Measurements from ENCODE around the gene CTU1. TPM values are rescaled to one million over a fixed set of nuclear protein-coding genes. Genes with fewer than 3 reads are reported as not detected.

Gene CTU1
- polyA plus RNA-seq, 1 donor: 4.1 TPM

DNA sequence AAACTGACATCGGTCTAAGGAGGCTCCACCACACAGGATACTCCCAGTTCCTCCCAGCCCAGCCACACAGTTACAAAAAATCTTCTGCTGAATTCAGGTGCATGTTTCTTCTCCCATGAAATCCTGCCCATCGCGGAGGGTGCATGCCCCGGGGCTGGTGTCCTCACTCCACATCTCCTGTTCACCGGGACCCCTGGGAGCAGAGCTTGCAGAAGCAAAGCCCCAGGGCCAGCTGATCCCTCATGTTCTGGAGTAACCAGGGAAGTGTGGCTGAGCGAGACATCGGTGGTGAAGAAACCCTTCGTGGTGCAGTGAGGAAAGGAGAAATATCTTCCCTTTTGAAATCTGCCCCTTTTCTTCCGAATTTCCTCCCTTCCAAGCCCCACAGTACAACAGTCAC, 15.6 kb upstream of the CTU1 start:
- Histone ChIP-seq H3K27ac (ENCODE audit: low read length) (no peak overlapping the region), H3K4me1 (ENCODE audit: control insufficient read depth, insufficient read depth, low read length) (no peaks in the 10 kb centered on the region), H3K36me3 (ENCODE audit: control insufficient read depth, insufficient read depth, low read length) (no peaks in the 10 kb centered on the region), H3K4me3 (ENCODE audit: low read length) (no peak overlapping the region), H3K9me3 (ENCODE audit: control insufficient read depth, low read depth, low read length) (no peaks in the 10 kb centered on the region), H3K27me3 (ENCODE audit: control insufficient read depth, insufficient read depth, low read length) (no peaks in the 10 kb centered on the region)
- no CpG with 5 or more reads among the region's 9 CpGs for WGBS (ENCODE audit: insufficient coverage, low lambda C conversion rate)
- no peak for DNase-seq

DNA sequence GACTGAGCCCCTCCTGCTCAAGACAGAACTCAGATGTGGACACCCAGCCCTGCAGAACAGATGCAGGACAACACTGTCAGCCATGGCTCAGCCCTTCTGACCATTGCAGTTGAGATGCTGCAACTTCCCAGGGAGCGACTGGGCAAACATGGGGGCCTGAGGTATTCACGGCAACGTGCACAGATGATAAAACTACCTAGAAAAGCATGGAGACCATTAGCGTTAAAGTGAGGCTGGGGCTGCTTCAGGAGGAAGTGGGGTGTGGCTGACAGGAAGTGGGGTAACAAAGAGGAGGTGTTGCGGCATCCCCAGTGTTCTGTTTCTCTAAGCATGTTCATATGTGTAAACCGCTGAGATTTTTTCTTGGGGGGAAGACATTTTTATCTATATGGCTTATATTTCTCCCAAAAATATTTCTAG, 15.2 kb upstream of the CTU1 start:
- Histone ChIP-seq H3K27ac (ENCODE audit: low read length) (no peak overlapping the region), H3K4me1 (ENCODE audit: control insufficient read depth, insufficient read depth, low read length) (no peaks in the 10 kb centered on the region), H3K36me3 (ENCODE audit: control insufficient read depth, insufficient read depth, low read length) (no peaks in the 10 kb centered on the region), H3K9me3 (ENCODE audit: control insufficient read depth, low read depth, low read length) (no peaks in the 10 kb centered on the region), H3K4me3 (ENCODE audit: low read length) (no peak overlapping the region), H3K27me3 (ENCODE audit: control insufficient read depth, insufficient read depth, low read length) (no peaks in the 10 kb centered on the region)
- no peak for DNase-seq
- 100% methylated on average over 1 of the region's 6 CpGs for WGBS (ENCODE audit: insufficient coverage, low lambda C conversion rate)

DNA sequence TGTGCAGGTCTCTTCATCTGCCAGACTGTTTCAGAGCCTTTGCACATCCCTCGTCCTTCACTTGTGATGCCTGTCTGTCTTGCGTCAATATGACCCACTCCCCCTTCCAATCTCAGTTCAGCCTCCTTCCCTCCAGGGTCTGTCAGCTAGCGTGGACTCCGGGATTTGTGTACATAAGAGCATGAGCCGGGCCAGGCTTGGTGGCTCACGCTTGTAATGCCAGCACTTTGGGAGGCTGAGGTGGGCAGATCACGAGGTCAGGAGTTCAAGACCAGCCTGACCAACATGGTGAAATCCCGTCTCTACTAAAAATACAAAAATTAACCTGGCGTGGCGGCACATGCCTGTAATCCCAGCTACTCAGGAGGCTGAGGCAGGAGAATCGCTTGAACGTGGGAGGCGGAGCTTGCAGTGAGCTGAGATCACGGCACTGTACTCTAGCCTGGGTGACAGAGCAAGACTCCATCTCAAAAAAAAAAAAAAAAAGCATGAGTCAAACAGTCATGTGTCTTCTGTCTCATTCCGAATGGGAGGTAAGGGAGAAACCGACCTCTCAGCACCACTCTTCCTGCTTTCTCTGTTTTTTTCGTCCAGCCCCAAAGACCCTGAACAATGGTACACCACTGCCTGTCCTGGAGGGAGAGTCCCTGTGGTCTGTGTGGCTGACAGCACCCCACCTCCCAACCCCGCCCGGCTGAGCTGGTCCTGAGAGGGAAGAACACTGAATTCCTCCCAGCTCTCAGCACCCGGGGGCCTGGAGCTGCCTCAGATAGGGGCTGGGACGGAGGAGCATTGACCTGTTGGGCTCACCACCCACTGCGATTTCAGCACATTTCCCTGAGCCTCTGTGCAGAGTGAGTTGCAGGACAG, 14.1 kb upstream of the CTU1 start:
- no peaks in the 10 kb centered on the region for H3K27me3 ChIP-seq (ENCODE audit: control insufficient read depth, insufficient read depth, low read length)
- no peaks in the 10 kb centered on the region for H3K4me1 ChIP-seq (ENCODE audit: control insufficient read depth, insufficient read depth, low read length)
- DNase-seq: no peak
- no peak overlapping the region for H3K4me3 ChIP-seq (ENCODE audit: low read length)
- no peaks in the 10 kb centered on the region for H3K36me3 ChIP-seq (ENCODE audit: control insufficient read depth, insufficient read depth, low read length)
- no peak overlapping the region for H3K27ac ChIP-seq (ENCODE audit: low read length)
- no peaks in the 10 kb centered on the region for H3K9me3 ChIP-seq (ENCODE audit: control insufficient read depth, low read depth, low read length)
- WGBS (ENCODE audit: insufficient coverage, low lambda C conversion rate): no CpG with 5 or more reads among the region's 22 CpGs

DNA sequence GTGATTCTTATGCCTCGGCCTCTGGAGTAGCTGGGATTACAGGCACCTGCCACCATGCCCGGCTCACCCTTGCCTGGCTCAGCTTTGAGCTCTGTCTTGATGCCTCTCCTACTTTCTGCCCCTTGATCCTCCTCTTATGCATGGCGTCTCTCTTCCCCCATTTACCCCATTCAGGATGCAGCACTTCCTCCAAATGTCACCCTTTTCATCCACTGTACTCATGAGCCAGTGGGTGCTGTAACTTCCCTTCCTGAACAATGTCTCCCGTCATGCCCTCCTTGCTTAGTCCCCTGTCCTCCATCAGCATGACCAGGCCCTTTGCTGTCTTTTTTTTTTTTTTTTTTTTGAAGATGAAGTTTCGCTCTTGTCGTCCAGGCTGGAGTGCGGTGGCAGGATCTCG, 13.0 kb upstream of the CTU1 start:
- DNase-seq: no peak
- H3K36me3 ChIP-seq (ENCODE audit: control insufficient read depth, insufficient read depth, low read length): no peaks in the 10 kb centered on the region
- no peak overlapping the region for H3K27ac ChIP-seq (ENCODE audit: low read length)
- no peak overlapping the region for H3K4me3 ChIP-seq (ENCODE audit: low read length)
- H3K4me1 ChIP-seq (ENCODE audit: control insufficient read depth, insufficient read depth, low read length): no peaks in the 10 kb centered on the region
- H3K27me3 ChIP-seq (ENCODE audit: control insufficient read depth, insufficient read depth, low read length): no peaks in the 10 kb centered on the region
- WGBS (ENCODE audit: insufficient coverage, low lambda C conversion rate): no CpG with 5 or more reads among the region's 8 CpGs
- H3K9me3 ChIP-seq (ENCODE audit: control insufficient read depth, low read depth, low read length): no peaks in the 10 kb centered on the region

DNA sequence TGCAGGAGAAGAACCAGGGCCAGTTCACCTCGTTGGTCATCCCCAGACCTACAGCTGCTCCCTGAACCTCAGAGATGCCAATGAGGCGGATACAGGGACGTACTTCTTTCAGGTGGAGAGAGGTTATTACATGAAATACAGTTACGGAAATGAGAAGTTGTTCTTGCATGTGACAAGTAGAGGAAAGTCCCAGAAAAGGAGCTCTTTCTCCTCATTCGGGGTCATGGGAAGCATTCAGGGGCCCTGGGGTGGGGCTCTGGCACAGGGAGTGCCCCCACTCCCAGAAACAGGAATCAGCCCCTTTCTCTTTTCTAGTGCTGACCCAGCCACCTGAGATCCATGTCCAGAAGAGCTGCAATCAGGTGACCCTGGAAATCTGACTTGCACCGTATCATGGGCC, 12.0 kb upstream of the CTU1 start:
- Histone ChIP-seq H3K9me3 (ENCODE audit: control insufficient read depth, low read depth, low read length) (no peaks in the 10 kb centered on the region), H3K36me3 (ENCODE audit: control insufficient read depth, insufficient read depth, low read length) (no peaks in the 10 kb centered on the region), H3K27ac (ENCODE audit: low read length) (no peak overlapping the region), H3K4me3 (ENCODE audit: low read length) (no peak overlapping the region), H3K4me1 (ENCODE audit: control insufficient read depth, insufficient read depth, low read length) (no peaks in the 10 kb centered on the region), H3K27me3 (ENCODE audit: control insufficient read depth, insufficient read depth, low read length) (no peaks in the 10 kb centered on the region)
- no peak for DNase-seq
- 100% methylated on average over 1 of the region's 6 CpGs for whole genome bisulfite sequencing (ENCODE audit: insufficient coverage, low lambda C conversion rate)

DNA sequence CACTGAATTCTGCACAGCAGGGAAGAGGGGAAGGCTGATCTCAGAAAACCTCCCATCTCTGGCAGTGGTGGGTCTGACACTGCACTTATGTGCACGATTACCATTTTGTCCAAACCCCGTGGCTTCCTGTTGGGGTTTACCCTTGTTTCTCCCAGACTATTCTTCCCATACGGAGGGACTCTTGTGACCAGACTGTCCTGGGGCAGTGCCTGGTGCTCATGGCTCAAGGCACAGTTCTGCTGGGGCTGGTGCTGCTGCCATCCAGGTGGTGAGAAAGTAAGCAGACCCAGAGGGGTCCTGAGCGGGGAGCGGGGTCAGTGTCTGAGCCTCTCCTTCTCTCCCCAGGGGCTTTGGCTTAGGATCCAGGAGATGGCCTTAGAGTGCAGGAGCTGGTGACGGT, 11.4 kb upstream of the CTU1 start:
- Histone ChIP-seq H3K4me1 (ENCODE audit: control insufficient read depth, insufficient read depth, low read length) (no peaks in the 10 kb centered on the region), H3K27me3 (ENCODE audit: control insufficient read depth, insufficient read depth, low read length) (no peaks in the 10 kb centered on the region), H3K9me3 (ENCODE audit: control insufficient read depth, low read depth, low read length) (no peaks in the 10 kb centered on the region), H3K4me3 (ENCODE audit: low read length) (no peak overlapping the region), H3K36me3 (ENCODE audit: control insufficient read depth, insufficient read depth, low read length) (no peaks in the 10 kb centered on the region), H3K27ac (ENCODE audit: low read length) (no peak overlapping the region)
- DNase-seq: no peak
- no CpG with 5 or more reads among the region's 6 CpGs for WGBS (ENCODE audit: insufficient coverage, low lambda C conversion rate)

DNA sequence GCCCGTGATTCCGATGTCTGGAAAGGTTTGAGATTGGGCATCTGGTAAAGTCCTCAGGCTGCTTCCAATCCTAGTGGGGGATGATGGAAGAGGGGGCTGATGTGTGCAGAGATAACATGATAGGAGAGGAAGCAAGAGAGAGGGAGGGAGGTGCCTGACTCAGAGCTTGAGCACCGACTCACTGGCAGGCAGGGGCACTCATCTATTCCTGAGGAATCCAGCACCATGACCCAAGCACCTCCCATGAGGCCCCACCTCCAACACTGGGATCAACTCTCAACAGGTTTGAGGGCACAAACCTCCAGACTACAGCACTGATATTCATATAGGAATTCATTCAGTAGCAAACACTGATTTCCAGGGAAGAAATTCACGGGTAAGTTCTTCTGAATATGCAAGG, 10.9 kb upstream of the CTU1 start:
- WGBS (ENCODE audit: insufficient coverage, low lambda C conversion rate): 58% methylated on average over 2 of the region's 4 CpGs
- Histone ChIP-seq H3K27ac (ENCODE audit: low read length) (no peak overlapping the region), H3K4me3 (ENCODE audit: low read length) (no peak overlapping the region), H3K4me1 (ENCODE audit: control insufficient read depth, insufficient read depth, low read length) (no peaks in the 10 kb centered on the region), H3K36me3 (ENCODE audit: control insufficient read depth, insufficient read depth, low read length) (no peaks in the 10 kb centered on the region), H3K9me3 (ENCODE audit: control insufficient read depth, low read depth, low read length) (no peaks in the 10 kb centered on the region), H3K27me3 (ENCODE audit: control insufficient read depth, insufficient read depth, low read length) (no peaks in the 10 kb centered on the region)
- no peak for DNase-seq

DNA sequence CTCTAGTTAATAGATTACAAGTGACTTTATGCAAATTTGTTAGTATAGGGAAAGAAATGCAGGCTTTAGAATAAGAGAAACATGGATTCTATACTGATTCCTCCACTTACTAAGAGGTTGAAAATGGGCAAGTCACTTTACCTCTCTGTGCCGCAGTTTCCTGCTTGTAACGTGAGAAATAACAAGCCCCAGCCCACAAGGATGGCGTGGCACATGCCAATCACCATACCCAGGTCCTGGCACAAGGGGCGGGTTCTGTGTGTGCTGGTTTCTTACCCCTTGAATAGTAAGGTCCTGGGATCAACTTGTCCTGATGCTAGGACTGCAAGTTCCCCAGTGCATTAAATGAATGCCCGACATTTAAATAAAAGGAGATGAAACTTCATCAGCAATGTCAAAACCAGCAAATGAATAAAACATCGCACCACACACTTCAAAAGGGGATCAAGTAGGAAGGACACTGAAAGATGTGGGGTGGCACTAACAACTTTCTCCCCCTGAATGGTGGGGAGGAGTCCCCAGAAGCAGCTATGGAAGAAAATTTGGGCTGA, 8.6 kb upstream of the CTU1 start:
- Histone ChIP-seq H3K4me3 (ENCODE audit: low read length) (no peak overlapping the region), H3K27ac (ENCODE audit: low read length) (no peak overlapping the region), H3K4me1 (ENCODE audit: control insufficient read depth, insufficient read depth, low read length) (no peaks in the 10 kb centered on the region), H3K27me3 (ENCODE audit: control insufficient read depth, insufficient read depth, low read length) (no peaks in the 10 kb centered on the region), H3K36me3 (ENCODE audit: control insufficient read depth, insufficient read depth, low read length) (no peaks in the 10 kb centered on the region), H3K9me3 (ENCODE audit: control insufficient read depth, low read depth, low read length) (no peaks in the 10 kb centered on the region)
- DNase-seq: no peak
- no CpG with 5 or more reads among the region's 6 CpGs for WGBS (ENCODE audit: insufficient coverage, low lambda C conversion rate)

DNA sequence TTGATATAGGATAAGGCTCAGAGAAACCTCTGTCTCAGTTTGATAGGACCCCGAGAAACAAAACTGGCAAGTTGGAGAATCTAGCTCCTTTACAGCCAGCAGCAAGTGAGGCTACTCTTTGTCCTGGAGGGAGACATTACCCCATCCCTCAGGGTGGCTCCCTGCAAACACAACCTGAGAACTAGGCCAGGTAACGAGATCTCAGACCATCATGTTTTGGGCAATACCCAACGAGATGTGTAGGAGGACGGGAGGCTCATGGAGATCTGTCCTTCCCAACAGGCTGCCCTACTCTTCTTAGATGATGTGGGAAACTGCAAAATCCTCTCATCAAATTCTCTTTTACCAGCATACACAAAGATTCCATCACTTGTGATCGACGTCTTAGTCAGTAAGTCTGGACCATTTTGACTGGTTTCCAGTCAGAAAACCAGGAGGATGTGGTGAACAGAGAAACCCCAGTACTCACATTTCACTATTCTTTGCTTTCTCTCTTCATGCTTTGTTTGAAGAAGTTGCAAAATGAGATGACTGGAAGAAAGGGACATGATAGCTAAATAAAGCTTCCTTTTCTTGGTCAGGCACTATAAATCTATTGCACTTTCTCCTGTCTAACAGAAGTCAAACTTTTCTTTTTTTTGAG, 6.0 kb upstream of the CTU1 start:
- no peak overlapping the region for H3K27ac ChIP-seq (ENCODE audit: low read length)
- no peak for DNase-seq
- H3K4me1 ChIP-seq (ENCODE audit: control insufficient read depth, insufficient read depth, low read length): no peaks in the 10 kb centered on the region
- H3K27me3 ChIP-seq (ENCODE audit: control insufficient read depth, insufficient read depth, low read length): no peaks in the 10 kb centered on the region
- WGBS (ENCODE audit: insufficient coverage, low lambda C conversion rate): no CpG with 5 or more reads among the region's 6 CpGs
- H3K36me3 ChIP-seq (ENCODE audit: control insufficient read depth, insufficient read depth, low read length): no peaks in the 10 kb centered on the region
- H3K9me3 ChIP-seq (ENCODE audit: control insufficient read depth, low read depth, low read length): no peaks in the 10 kb centered on the region
- H3K4me3 ChIP-seq (ENCODE audit: low read length): no peak overlapping the region

DNA sequence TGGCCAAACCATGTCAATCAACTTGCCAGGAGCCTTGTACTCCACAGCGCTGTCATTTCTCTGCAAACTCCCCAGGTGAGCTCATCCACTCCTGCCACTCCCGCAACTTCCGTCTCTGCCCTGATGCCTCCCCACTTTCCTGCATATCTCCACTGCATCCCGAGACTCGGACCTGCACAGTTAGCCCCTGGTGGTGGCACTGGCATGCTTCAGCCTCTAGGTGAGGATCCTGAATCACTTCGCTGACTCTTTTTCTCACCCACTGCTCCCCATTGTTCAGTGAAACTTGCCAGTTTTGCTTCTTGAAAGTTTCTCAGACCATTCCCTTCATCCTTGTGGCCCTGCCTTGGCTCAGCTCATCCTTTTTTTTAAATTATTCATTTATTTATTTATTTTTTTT, 3.4 kb upstream of the CTU1 start:
- H3K36me3 ChIP-seq (ENCODE audit: control insufficient read depth, insufficient read depth, low read length): no peaks in the 10 kb centered on the region
- no CpG with 5 or more reads among the region's 6 CpGs for WGBS (ENCODE audit: insufficient coverage, low lambda C conversion rate)
- H3K4me3 ChIP-seq (ENCODE audit: low read length): no peak overlapping the region
- H3K27me3 ChIP-seq (ENCODE audit: control insufficient read depth, insufficient read depth, low read length): no peaks in the 10 kb centered on the region
- H3K4me1 ChIP-seq (ENCODE audit: control insufficient read depth, insufficient read depth, low read length): peaks cover 8% of the 10 kb centered on the region
- H3K9me3 ChIP-seq (ENCODE audit: control insufficient read depth, low read depth, low read length): no peaks in the 10 kb centered on the region
- no peak overlapping the region for H3K27ac ChIP-seq (ENCODE audit: low read length)
- DNase-seq: no peak
